ENCODE measurements around the gene TBX21.

Gene TBX21

DNA sequence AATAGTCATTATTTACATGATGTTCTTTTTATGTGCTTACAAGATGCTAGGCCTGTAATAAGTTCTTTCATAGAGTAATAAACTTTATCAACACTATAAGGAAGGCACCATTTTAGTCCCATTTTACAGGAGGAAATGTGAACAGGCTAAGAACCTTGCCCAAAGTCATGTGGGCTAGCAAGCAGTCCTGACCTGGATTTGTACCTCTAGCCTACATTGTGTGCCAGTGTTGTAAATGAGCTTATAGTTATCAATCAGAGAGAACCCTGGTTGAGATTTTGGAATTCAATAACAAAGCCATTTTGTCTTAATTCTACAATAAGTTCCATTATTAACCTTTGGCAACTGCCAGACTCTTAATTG, 45.7 kb upstream of the TBX21 start:
- POLR2A ChIA-PET = interaction anchor here (0.5 to 1.8 kb wide), 7 partner anchors 9 to 37 kb away, joined by 4 to 8 read pairs (median 5); partner anchors contain the start of gene KPNB1
- no peaks in the 10 kb centered on the region for H3K4me1 ChIP-seq (ENCODE audit: control insufficient read depth, insufficient read depth, low read length)
- no peaks in the 10 kb centered on the region for H3K9me3 ChIP-seq (ENCODE audit: control insufficient read depth, insufficient read depth, low read depth, low read length)
- H3K36me3 ChIP-seq (ENCODE audit: control insufficient read depth in 2 of 2, insufficient read depth in 1 of 2, low read length in 2 of 2) = peaks cover 10 to 46% of the 10 kb centered on the region in 2 experiments
- no peak overlapping the region for H3K4me3 ChIP-seq (ENCODE audit: low read depth, low read length)
- CTCF ChIA-PET = interaction anchor here (0.5 to 3.2 kb wide), 9 partner anchors 11 to 923 kb away, joined by 3 to 41 read pairs (median 4); no protein-coding TSS in a partner anchor
- H3K27ac ChIP-seq (ENCODE audit: extremely low read depth, low read depth, low read length) = no peak overlapping the region
- TF ChIP-seq ZNF677 (tag by site-specific recombination; IDR thresholded peaks at IDR 0.05) = no peak
- no peak for TF ChIP-seq GLI4 (tag by site-specific recombination; IDR thresholded peaks at IDR 0.05)
- TF ChIP-seq, protein P1, sequence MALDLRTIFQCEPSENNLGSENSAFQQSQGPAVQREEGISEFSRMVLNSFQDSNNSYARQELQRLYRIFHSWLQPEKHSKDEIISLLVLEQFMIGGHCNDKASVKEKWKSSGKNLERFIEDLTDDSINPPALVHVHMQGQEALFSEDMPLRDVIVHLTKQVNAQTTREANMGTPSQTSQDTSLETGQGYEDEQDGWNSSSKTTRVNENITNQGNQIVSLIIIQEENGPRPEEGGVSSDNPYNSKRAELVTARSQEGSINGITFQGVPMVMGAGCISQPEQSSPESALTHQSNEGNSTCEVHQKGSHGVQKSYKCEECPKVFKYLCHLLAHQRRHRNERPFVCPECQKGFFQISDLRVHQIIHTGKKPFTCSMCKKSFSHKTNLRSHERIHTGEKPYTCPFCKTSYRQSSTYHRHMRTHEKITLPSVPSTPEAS (tag by site-specific recombination; IDR thresholded peaks at IDR 0.05) = no peak
- TF ChIP-seq ZNF16 (tag by site-specific recombination; IDR thresholded peaks at IDR 0.05; ENCODE audit: low read depth) = no peak
- TF ChIP-seq WT1 (tag by site-specific recombination; IDR thresholded peaks at IDR 0.05) = no peak

DNA sequence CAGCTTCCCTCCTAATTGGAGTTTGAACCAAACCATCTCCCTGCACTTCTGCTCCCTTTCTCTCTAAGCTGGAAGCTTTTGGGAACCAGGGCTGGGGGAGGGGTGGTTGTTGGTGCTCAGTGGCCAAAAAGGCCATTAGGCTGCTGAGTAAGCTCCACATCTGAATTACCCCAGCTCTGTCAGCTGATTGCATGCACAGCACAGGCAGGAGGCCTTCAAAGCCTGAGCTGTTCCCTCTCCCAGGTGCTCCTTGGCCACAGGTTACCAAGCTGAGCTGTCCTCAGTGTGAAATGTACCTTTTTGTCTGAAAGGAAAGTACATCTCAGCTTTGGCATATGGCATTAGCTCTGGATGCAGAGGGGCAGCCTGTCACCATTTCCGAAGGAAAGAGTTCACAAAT, 45.3 kb upstream of the TBX21 start:
- no peak for TF ChIP-seq BCL11A (tag by site-specific recombination; IDR thresholded peaks at IDR 0.05; ENCODE audit: low read depth)
- peak; percentile 64; the same call in 1 of the 2 replicates for TF ChIP-seq ZNF394 (tag by site-specific recombination; IDR thresholded peaks at IDR 0.05; ENCODE audit: borderline replicate concordance)
- no peak for TF ChIP-seq ZNF473 (tag by site-specific recombination; IDR thresholded peaks at IDR 0.05)
- TF ChIP-seq ZNF132 (tag by site-specific recombination; IDR thresholded peaks at IDR 0.05; ENCODE audit: borderline replicate concordance) = no peak
- TF ChIP-seq ZFP37 (tag by site-specific recombination; IDR thresholded peaks at IDR 0.05) = no peak
- TF ChIP-seq GLIS1 (tag by site-specific recombination; IDR thresholded peaks at IDR 0.05) = 0 out of 2 replicates have a peak, but pooled peaks have one; percentile 18
- TF ChIP-seq ZNF654 (tag by site-specific recombination; IDR thresholded peaks at IDR 0.05; ENCODE audit: low read depth) = no peak
- TF ChIP-seq ZNF777 (tag by site-specific recombination; IDR thresholded peaks at IDR 0.05; ENCODE audit: borderline replicate concordance) = no peak
- peak; percentile 41 for TF ChIP-seq ZBTB17 (tag by site-specific recombination; IDR thresholded peaks at IDR 0.05)
- TF ChIP-seq, protein P2, sequence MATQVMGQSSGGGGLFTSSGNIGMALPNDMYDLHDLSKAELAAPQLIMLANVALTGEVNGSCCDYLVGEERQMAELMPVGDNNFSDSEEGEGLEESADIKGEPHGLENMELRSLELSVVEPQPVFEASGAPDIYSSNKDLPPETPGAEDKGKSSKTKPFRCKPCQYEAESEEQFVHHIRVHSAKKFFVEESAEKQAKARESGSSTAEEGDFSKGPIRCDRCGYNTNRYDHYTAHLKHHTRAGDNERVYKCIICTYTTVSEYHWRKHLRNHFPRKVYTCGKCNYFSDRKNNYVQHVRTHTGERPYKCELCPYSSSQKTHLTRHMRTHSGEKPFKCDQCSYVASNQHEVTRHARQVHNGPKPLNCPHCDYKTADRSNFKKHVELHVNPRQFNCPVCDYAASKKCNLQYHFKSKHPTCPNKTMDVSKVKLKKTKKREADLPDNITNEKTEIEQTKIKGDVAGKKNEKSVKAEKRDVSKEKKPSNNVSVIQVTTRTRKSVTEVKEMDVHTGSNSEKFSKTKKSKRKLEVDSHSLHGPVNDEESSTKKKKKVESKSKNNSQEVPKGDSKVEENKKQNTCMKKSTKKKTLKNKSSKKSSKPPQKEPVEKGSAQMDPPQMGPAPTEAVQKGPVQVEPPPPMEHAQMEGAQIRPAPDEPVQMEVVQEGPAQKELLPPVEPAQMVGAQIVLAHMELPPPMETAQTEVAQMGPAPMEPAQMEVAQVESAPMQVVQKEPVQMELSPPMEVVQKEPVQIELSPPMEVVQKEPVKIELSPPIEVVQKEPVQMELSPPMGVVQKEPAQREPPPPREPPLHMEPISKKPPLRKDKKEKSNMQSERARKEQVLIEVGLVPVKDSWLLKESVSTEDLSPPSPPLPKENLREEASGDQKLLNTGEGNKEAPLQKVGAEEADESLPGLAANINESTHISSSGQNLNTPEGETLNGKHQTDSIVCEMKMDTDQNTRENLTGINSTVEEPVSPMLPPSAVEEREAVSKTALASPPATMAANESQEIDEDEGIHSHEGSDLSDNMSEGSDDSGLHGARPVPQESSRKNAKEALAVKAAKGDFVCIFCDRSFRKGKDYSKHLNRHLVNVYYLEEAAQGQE (tag by site-specific recombination; IDR thresholded peaks at IDR 0.05) = 0 out of 2 replicates have a peak, but pooled peaks have one; percentile 30
- Histone ChIP-seq H3K36me3 (ENCODE audit: control insufficient read depth in 2 of 2, insufficient read depth in 1 of 2, low read length in 2 of 2) (peaks cover 5 to 42% of the 10 kb centered on the region in 2 experiments), H3K9me3 (ENCODE audit: control insufficient read depth, insufficient read depth, low read depth, low read length) (no peaks in the 10 kb centered on the region), H3K4me3 (ENCODE audit: low read depth, low read length) (no peak overlapping the region), H3K27ac (ENCODE audit: extremely low read depth, low read depth, low read length) (no peak overlapping the region), H3K4me1 (ENCODE audit: control insufficient read depth, insufficient read depth, low read length) (peaks cover 3% of the 10 kb centered on the region; the same call in 1 of the 2 replicates)
- POLR2A ChIA-PET = interaction anchor here (0.5 to 1.8 kb wide), 8 partner anchors 9 to 144 kb away, joined by 3 to 8 read pairs (median 4); partner anchors contain the start of genes KPNB1, LRRC46 and MRPL10
- CTCF ChIA-PET = interaction anchor here (0.5 to 3.2 kb wide), 9 partner anchors 11 to 922 kb away, joined by 3 to 41 read pairs (median 4); no protein-coding TSS in a partner anchor

DNA sequence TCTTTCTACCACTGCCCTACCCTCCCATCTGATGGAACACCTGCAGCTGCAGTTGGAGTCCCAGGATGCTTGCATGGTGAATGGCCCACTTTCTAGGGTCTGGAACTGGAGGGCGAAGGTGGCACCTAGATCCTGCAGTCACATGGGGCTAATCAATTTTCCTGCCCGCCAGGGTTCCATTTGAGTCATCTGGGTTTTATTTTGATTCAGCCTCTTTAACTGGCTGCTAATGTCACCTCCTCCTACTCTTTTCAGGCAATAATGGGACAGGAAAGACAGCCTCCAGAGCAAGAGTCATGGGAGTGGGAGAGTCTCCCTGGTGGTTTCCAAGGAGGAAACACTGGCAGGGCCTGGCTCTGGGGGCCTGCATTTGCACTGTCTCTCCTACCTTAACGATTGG, 42.9 kb upstream of the TBX21 start:
- TF ChIP-seq GFI1B (tag by site-specific recombination; IDR thresholded peaks at IDR 0.05) (no peak), EGR2 (tag by site-specific recombination; IDR thresholded peaks at IDR 0.05; ENCODE audit: low read depth) (peak; percentile 78), ZFHX2 (tag by site-specific recombination; conservative IDR thresholded peaks at IDR 0.05) (peak; percentile 85), ZNF394 (tag by site-specific recombination; IDR thresholded peaks at IDR 0.05; ENCODE audit: borderline replicate concordance) (no peak), KLF10 (tag by site-specific recombination; IDR thresholded peaks at IDR 0.05) (no peak), ZEB2 (tag by site-specific recombination; IDR thresholded peaks at IDR 0.05) (no peak)
- Histone ChIP-seq H3K4me1 (ENCODE audit: control insufficient read depth, insufficient read depth, low read length) (peaks cover 12% of the 10 kb centered on the region), H3K27ac (ENCODE audit: extremely low read depth, low read depth, low read length) (no peak overlapping the region), H3K9me3 (ENCODE audit: control insufficient read depth, insufficient read depth, low read depth, low read length) (no peaks in the 10 kb centered on the region), H3K4me3 (ENCODE audit: low read depth, low read length) (no peak overlapping the region), H3K36me3 (ENCODE audit: control insufficient read depth in 2 of 2, insufficient read depth in 1 of 2, low read length in 2 of 2) (peaks cover 0 to 18% of the 10 kb centered on the region in 2 experiments; a peak in 1 of 3 replicates)
- ChIA-PET POLR2A (interaction anchor here (3.5 kb wide), 1 partner anchor 40 kb away, joined by 18 read pairs; the partner anchor contains the start of gene KPNB1), CTCF (interaction anchor here (1.6 kb wide), 1 partner anchor 23 kb away, joined by 3 read pairs; no protein-coding TSS in a partner anchor)

Data from HEK293 (cell line).